CD4-positive, alpha-beta T cell treated with Interleukin-4 for 4 hours (primary cell): ENCODE results near the gene BACH1.
"Not testable (repeated sequence)": the region's sequence is repeated elsewhere in the genome, so short reads cannot be mapped to it uniquely, and the experiment has no call there.

ENCODE experiments used
- DNase-seq: peaks from one replicate; pipeline ENCODE4 v3.0.0-alpha.2; 2020

Gene BACH1

DNA sequence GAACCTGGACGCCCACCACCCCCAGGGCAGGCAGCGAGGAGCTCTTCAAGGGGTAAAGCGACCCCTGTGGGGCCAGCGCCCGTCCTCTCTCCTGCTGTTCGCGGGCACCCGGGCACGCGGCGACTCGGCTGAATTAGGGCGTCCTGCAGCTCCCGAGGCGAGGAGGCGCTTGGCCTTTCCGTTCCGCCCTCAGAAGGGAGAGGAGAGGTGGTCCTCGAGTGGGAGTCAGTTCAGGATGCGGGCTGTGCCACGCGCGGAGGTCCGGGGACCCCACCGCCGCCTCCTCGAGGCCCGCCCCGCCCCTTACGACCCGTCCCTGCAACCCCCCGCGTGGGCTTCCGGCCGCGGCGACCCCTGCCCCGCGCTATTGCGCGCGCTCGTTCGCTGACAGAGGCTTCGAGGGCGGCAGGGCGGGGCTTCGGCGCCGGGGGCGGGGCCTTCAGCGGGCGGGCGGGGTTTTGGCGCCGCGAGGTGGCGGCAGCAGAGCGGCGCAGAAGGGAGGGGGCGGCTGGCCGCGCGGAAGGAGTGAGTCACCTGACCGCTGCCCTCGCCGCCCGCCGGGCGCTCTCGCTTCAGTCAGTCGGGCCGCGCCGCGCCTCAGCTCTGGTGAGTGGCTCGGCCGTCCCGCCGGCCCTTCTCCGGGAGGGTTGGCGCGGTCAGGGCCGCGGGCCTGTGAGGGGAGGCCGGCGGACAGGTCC, at the start of gene BACH1:
Gene BACH1, plus strand, starts transcription at position 575 of the 698 bp plus-strand sequence. CDS start 22,359 bp downstream, outside the sequence.
- peak; percentile 85 for DNase-seq

DNA sequence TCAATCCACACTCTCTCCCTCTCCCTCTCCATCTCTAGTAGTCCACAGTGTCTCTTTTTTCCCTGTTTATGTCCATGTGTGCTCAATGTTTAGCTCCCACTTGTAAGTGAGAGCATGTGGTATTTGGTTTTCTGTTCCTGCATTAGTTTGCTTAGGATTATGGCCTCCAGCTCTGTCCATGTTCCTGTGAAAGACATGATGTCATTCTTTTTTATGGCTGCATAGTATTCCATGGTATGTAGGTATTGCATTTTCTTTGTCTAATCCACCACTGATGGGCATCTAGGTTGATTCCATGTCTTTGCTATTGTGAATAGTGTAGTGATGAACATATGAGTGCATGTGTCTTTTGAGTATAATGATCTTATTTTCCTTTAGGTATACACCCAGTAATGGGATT, 49.4 kb upstream of the BACH1 start:
- not testable (repeated sequence) for DNase-seq

DNA sequence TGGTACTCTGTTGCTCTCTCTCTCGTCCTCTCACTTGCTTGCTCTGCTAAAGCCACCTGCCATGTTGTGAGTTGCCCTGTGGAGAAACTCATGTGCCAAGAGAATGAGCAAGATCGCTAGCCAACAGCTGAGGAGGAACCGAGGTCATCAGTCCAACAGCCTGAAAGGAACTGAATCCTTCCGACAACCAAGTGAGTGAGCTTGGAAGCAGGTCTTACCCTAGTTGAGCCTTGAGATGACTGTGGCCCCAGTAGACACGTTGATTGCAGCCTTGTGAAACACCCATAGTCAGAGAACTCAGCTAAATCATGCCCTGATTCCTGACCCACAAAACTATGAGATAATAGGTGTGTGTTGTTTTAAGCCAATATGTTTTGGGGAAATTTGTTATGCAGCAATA, 48.1 kb upstream of the BACH1 start:
- DNase-seq, result no peak

DNA sequence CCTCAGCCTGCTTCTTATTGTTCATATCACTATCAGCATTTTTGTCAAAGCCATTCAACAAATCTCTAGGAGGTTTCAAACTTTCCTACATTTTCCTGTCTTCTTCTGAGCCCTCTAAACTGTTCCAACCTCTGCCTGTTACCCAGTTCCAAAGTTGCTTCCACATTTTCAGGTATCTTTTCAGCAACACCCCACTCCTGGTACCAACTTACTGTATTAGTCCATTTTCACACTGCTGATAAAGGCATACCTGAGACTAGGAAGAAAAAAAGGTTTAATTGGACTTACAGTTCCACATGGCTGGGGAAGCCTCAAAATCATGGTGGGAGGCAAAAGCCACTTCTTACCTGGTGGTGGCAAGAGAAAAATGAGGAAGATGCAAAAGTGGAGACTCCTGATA, 44.9 kb upstream of the BACH1 start:
- not testable (repeated sequence) for DNase-seq

DNA sequence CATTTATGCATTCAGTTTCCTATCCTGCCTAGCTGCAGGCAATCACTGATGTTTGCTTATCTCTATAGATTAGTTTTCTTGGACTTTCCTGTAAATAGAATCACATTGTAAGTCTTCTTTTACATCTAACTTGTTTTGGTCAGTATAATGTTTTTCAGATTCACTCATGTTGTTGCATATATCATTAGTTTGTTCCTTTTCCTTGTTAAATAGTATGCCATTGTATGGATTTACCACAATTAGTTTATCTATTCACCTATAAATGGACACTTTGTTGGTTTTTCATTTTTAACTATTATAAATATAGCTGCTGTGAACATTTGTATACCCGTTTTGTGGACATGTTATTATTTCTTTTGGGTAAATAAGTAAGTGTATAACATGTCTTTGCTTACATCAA, 44.2 kb upstream of the BACH1 start:
- DNase-seq, result no peak

DNA sequence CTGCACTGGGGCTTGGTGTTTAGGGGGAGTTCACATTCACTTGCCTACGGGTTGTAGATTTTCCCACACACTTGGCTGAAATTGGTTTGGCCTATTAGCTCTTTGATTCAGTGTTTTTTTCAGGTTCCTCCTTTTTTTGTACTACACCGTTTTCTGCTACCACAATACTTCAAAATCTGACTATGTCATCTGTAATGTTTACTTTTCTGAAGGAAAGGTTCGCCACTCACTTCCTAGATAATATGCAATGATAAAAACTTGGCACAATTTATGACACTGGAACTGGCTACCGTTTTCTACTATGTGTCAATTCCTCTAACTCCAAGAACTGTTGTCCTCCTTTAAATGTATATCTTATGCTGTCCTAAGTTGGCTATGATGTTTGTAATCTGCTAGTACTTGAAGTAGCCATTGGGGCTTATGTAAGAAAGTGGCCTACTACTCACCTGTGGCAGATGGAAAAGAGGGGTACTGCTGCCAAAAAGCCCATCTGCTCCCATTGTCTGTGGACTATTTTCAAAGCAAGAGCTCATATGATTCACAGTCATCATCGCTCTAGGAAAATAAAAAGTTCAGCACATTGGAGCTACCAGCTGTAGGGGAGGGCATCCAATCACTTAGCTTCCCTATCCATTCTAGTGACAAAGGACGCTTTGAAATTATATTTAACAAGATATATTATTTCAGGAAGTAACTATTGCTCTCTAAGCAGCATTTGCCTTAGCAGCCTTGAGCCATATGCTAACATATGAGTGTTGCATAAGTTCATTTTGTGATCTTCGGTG, 42.4 kb upstream of the BACH1 start:
- DNase-seq, result no peak

DNA sequence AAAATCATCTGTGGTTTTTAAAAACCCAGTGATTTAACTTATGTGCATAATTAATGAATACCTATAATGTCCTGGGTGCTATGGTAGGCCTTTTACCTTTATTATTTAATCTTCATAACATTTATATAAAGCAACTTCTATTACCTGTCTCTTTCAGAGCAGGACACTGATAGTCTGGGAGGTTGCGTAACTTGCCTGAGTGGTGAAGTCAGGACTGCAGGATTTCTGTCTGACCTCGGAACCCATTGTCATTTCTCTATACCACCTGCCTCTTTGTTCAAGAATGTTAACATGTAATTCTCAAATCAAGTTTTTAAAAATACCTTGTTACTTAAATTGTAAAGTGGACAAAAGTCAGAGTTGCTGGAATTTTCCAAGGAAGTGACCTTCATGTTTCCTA, 41.0 kb upstream of the BACH1 start:
- DNase-seq, result no peak

DNA sequence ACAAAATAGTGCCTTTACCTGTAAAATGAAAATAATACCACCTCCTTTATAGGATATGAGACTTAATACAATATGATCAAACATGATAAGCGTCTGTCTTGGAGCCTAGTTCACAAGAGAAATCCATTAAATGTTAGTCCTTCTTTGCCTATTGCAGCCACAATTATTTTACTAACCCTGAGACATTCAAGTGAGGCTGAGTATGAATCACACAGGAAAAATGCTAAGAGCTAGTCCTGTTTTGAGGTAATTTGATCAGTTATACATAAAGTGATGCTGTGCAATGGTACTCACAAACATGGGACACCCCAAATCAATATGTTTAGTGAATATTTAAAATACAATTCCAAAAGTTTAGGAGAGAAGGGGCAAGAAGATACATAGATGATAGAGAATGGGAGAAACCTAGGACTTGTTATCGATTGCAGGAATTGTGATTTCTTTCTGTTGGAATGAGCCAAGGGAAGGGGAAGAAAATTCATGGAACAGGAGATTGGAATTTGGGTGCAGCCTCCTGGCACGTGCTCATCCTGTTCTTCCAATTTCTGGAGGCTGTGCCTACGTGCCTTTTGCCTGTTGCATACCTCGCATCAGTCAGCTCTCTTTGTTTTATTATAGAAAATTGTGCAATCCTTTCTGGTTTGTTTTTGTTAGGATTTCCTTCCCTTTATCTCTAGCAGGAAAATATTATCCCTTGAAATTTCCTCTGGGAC, 39.9 kb upstream of the BACH1 start:
- DNase-seq, result no peak

DNA sequence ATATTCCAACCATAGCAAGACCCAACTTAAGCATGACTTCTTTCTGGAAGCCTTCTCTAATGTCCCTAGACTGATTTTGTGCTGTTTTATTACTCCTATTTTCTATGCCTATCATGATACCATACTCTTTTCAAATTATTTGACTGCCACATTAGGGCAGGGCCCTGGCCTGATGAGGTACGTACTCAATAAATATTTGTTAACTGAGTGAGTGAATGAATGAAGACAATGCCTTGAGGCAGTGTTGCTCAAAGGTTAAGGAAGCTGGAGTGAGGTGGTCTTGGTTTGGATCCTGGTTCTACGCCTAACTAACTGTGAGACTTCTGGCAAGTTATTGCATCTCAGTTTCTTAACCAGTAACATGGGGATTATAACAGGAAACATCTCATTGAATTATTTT, 38.3 kb upstream of the BACH1 start:
- DNase-seq, result no peak

DNA sequence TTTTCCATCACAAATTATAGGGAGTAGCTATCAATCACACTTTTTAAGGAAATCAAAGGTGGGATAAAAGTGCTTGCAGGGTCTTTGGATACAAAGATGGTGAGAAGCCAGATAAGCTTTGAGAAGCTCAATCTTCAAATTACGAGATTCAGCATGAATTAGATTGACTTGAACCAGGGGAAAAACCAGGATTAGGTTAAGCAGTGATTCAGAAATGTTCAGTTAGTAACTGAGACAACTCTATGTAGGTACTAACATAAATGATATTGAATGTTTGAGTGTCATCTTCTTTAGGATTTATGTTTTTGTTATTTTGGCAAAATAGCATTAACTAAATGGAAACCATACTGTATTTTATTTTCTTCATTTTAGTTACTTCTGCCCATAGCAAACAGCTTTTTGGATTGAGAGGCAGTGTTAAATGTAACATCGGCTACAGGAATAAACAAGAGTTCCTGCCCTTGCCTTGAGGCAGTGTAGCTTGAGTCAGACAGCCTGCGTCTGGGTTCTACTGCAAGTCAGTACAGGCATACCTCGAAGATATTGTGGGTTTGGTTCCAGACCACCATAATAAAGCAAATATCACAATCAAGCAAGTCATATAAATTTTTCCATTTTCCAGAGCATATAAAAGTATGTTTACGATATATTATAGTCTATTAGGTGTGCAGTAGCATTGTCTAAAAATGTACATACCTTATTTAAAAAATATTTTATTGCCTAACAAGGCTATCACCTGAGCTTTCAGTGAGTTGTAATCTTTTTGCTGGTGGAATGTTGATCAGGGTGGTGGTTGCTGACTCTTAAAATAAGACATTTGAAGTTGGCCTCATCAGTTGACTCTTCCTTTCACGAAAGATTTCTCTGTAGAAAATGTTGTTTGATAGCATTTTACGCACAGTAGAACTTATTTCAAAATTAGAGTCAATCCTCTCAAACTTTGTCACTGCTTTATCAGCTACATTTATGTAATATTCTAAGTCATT, 36.9 kb upstream of the BACH1 start:
- DNase-seq, result no peak

DNA sequence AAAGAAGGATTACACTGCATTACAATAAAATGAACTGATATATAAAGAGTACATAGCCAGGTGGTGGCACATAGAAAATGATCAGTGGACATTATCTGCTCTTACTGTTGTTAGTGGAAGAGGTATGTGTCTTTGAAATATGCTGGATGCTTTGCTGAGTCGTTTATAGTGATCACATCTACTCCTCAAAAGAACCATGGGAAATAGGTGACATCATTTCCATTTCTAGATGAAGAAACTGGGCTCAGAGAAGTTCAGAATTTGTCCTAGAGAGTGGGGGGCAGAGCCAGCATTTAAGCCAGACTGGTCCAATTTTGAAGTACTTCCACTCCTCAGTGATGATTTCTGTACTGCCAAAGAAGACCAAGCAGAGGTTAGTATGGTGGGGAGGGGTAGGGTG, 34.0 kb upstream of the BACH1 start:
- DNase-seq, result no peak

DNA sequence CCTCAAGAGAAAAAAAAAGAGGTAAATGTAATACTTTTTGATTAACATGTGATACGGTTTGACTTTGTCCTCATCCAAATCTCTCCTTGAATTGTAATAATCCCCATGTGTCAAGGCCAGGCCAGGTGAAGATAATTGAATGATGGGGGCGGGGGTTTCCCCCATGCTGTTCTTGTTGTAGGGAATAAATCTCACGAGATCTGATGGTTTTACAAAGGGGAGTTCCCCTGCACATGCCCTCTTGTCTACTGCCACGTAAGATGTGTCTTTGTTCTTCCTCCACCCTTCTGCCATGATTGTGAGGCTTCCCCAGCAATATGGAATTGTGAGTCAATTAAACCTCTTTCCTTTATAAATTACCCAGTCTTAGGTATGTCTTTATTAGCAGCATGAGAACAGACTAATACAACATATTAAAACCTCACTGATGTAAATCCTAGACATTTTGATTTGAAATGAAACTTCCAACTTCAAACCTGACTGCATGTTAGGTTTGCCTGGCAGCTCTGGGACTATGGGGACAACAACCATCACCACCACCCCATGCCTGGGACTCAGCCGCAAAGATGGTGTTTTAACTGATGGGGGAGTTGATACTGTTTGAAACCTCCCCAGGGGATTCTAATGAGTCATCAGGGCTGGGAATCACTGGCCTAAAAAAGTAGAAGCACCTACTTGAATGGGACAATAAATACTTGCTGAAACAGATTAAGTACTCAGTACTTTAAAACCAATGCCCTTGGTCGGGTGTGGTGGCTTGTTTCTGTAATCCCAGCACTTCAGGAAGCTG, 32.8 kb upstream of the BACH1 start:
- DNase-seq, result no peak

DNA sequence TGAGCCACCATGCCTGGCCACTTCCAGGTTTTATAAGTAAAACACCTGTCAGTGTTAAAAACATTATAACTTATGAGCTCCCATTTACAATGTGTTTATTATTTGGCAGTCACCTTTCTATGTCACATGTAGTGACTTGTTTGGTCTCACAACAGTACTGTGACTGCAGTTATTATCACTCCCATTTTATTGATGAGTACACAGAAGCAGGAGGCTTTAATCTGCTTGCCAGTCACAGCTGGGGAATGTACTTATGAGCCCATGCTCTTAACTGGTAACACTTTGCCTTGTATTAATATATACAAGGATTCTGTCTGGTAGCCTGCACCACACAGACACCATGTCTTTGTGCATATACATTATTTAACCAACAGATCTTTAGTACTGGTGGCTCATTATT, 31.1 kb upstream of the BACH1 start:
- no peak for DNase-seq

DNA sequence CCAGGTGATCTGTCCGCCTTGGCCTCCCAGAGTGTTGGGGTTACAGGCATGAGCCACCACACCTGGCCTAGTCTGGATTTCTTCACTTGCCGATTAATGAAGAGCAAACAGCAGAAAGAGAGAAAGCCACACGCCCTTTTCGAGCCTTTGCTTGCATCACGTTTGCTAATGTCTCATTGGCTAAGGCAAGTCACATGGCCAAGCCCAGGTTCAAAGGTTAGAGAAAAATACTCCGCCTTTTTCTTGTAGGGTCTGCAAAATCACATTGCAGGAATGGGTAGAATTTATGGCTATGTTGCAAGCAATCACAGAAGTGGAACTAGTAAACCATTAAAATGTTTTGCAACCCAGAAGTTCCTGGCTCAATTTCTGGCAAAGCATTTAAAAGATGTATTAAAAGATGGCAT, 26.8 kb upstream of the BACH1 start:
- DNase-seq, result no peak

DNA sequence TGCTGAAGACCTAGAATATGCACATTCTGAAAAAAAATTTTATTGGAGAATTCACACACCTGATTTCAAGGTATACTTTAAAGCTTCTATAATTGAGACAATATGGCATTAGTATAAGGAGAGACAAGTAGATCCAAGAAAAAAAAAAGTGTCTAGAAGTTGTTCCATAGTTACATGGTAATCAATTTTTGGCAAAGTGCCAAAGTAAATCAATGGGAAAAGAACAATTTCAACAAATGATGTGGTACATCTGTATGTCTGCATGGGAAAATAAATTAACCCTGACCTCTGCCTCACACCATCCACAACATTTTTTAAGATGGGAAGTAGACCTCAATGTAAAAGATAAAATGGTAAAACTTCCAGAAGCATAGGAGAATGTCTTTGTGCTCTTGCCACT, 21.3 kb upstream of the BACH1 start:
- DNase-seq, result no peak

DNA sequence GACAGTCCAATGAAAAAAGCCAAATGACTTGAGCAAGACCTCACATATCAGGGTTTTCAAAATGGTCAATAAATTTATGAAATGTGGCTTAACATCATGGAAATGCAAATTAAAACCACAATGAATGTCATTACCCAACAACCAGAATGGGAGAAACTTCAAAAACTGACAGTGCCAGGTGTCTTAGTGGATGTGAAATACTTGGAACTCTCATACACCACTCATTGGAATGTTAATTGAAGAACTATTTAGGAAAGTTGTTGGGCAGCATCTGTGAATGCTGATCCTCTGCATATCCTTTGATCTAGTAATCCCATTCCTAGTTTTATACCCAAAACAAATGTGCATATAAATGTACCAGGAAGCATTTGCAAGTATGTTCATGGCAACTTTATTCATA, 19.2 kb upstream of the BACH1 start:
- no peak for DNase-seq

DNA sequence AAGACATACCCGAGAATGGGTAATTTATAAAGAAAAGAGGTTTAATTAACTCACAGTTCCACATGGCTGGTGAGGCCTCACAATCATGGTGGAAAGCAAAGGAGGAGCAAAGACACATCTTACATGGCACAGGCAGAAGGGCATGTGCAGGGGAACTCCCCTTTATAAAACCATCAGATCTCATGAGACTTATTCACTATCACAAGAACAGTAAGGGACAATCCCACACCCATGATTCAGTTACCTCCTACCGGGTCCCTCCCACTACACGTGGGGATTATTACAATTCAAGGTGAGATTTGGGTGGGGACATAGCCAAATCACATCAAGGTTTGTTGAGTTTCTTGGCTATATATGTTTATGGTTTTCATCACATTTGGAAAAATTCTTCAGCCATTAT, 16.9 kb upstream of the BACH1 start:
- DNase-seq, result not testable (repeated sequence)

DNA sequence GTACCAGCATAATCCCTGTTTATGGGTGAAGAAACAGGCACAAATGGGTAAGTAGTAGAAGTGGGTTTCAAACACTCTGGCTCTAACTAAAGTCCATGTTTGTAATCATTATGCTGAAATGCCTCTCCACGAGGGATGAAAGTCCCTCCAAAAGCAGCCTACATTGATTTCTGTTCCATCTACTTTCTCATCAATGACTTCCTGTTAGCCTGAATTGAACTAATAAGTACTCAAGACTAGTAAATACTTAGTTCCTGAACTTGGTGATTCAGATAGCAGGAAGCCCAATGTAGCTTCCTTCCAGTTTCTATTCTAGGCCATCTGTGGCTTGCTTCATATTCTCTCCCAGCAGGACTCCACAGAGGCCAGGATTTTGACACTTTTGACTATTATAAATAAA, 11.3 kb upstream of the BACH1 start:
- no peak for DNase-seq

DNA sequence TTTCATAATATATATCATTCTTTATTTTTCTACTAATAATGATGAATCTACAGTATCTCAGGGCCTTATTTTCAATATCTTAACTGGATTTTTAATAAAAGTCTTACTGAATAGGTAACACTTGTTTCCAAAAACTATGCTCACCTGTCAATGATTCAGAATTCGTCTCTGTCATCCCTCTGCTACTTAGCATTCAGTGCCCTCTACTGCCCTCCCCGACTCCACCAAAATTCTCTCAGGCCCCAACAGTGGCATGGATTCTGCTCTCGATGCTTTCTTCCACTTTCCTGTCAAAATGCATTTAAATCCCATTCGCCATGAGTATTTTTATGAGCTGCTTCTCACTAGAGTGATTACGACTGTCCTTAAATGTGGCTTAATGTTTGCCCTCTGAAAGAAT, 10.5 kb upstream of the BACH1 start:
- DNase-seq, result no peak

DNA sequence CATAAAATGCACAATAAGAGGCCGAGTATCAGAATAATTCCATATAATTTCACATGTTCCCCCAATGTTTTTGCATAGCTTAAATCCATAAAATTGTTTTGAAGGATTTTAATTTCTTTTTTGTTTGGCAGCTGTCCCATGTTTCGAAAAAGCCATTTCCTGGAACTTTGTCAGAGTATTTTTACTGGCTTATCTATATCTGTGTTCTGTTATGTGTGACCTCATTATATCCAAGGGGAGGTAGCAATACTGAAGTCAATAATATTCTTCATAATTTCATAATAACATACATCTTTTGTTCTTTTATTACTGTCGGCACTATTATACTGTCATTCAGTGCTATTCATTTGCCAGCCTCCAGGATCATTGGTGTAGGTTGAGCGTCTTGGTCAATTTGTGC, 9.4 kb upstream of the BACH1 start:
- DNase-seq, result no peak

DNA sequence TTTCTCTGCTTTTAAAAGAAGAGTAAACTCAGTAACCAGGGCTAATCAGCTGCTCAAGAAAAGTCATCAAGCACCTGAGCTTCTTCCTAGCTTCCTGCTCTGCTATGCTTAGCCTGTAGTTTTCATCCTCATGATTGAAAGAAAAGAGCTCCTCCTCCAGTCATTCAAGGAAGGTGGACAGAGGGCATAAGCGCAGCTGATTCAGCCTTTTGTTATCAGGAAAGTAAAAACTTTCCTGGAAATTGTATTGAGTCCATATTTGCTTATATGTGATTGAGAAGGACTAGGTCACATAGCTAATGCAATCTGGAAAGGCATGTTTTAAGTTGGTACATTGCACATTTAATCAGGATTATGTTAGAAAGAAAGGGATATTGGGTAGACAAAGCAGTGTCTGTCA, 8.5 kb upstream of the BACH1 start:
- no peak for DNase-seq

DNA sequence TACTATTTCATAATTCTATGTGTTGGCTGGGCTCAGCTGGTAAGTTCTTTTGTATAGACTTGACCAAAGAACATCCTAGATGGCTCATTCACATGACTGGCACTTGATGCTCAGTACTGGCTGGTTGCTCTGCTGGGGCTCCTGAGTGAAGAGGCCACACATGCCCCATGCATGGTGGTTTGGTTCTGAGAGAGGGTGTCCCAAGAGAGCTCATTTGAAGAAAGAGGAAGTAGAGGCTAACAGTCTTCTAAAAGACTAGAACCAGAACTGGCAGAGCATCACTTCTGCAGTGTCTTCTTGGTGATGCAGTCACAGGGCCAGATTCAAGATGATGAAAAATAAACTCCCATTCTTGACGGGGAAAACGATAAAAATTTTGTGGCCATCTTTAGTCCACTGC, 5.2 kb upstream of the BACH1 start:
- no peak for DNase-seq
